Naive B cell (primary cell): ENCODE data around the gene SRA1. TPM values are rescaled to one million over a fixed set of nuclear protein-coding genes. Genes with fewer than 3 reads are reported as not detected.
"Not testable (repeated sequence)": the region's sequence is repeated elsewhere in the genome, so short reads cannot be mapped to it uniquely, and the experiment has no call there.

Experiments used
- ATAC-seq, 2 donors: fragments of 150-1000 bp; cut with Tn5 transposase; 2 replicates each; pipeline ENCODE4 v1.10.0; 2021; ENCODE audit warnings: low read depth in 2 of 2, mild to moderate bottlenecking in 2 of 2, moderate library complexity in 2 of 2
- DNase-seq: peaks from one replicate; pipeline ENCODE4 v3.0.0; 2022
- H3K27ac Mint-ChIP-seq, 6 donors: one replicate each; pipeline ENCODE4 v1.8.0; 2020 to 2022; ENCODE audit warnings: mild to moderate bottlenecking in 6 of 6, mixed read lengths in 6 of 6, moderate library complexity in 5 of 6, inconsistent platforms in 2 of 6
- H3K27me3 Mint-ChIP-seq, 3 donors: one replicate each; pipeline ENCODE4 v1.8.0; 2021 to 2022; ENCODE audit warnings: mixed read lengths in 3 of 3, mild to moderate bottlenecking in 1 of 3
- H3K36me3 Mint-ChIP-seq, 2 donors: one replicate each; pipeline ENCODE4 v1.8.0; 2020 to 2022; ENCODE audit warnings: mixed read lengths in 2 of 2, inconsistent platforms in 1 of 2, mild to moderate bottlenecking in 1 of 2
- H3K4me1 Mint-ChIP-seq, 3 donors: one replicate each; pipeline ENCODE4 v1.8.0; 2020 to 2022; ENCODE audit warnings: mixed read lengths in 3 of 3, inconsistent platforms in 1 of 3, mild to moderate bottlenecking in 1 of 3, moderate library complexity in 1 of 3
- H3K4me3 Mint-ChIP-seq, 8 donors: one replicate each; pipeline ENCODE4 v1.8.0; 2020 to 2022; ENCODE audit warnings: mild to moderate bottlenecking in 8 of 8, mixed read lengths in 8 of 8, moderate library complexity in 8 of 8, inconsistent platforms in 2 of 8
- H3K9me3 Mint-ChIP-seq, 7 donors: one replicate each; pipeline ENCODE4 v1.8.0; 2020 to 2022; ENCODE audit warnings: mixed read lengths in 7 of 7, mild to moderate bottlenecking in 5 of 7, inconsistent platforms in 2 of 7, moderate library complexity in 1 of 7
- polyA plus RNA-seq, 6 donors: library from polyadenylated mRNA; unstranded; fragments of 300-500 nt; fragmentation: Illumina TruSeq; gene quantifications; one replicate each; pipeline ENCODE4 v1.2.3, GENCODE V29; 2021; ENCODE audit warnings: low read depth in 6 of 6

SRA1 gene
- 10 to 100 TPM; 26.2 to 47.0 (median 31.7) TPM for polyA plus RNA-seq

- H3K4me1 Mint-ChIP-seq, result peaks cover 56 to 67% (median 58%) of the 10 kb centered on the region in 3 donors
- H3K4me3 Mint-ChIP-seq, result peak within 1 kb of the TSS; percentile 87 to 96 (median 92)
- H3K36me3 Mint-ChIP-seq, result no peaks in the 10 kb centered on the region
- peak; percentile 83 for DNase-seq
- no peaks in the 10 kb centered on the region for H3K27me3 Mint-ChIP-seq
- ATAC-seq, result peak; percentile 95 to 96
- H3K9me3 Mint-ChIP-seq, result peaks cover 0 to 1% (median 0%) of the 10 kb centered on the region in 7 donors
- peak within 1 kb of the TSS; percentile 94 to 97 (median 96) for H3K27ac Mint-ChIP-seq
Observed at GRCh38 chr5:140557136-140557805, at the start of gene SRA1. Gene SRA1, minus strand, starts transcription at chr5:140557473. Its CDS starts 21 bp downstream, at chr5:140557452.

GRCh38 chr5:140607031-140607430, 49.8 kb upstream of the SRA1 start:
- DNase-seq (no peak), ATAC-seq (no peak)
- Mint-ChIP-seq H3K4me1 (peaks cover 6 to 10% (median 8%) of the 10 kb centered on the region in 3 donors), H3K36me3 (no peaks in the 10 kb centered on the region), H3K27ac (no peak overlapping the region), H3K4me3 (no peak overlapping the region), H3K9me3 (no peaks in the 10 kb centered on the region), H3K27me3 (peaks cover 0 to 8% (median 0%) of the 10 kb centered on the region in 3 donors)

- no peak for ATAC-seq
- Mint-ChIP-seq H3K27me3 (peaks cover 0 to 4% (median 0%) of the 10 kb centered on the region in 3 donors), H3K9me3 (no peaks in the 10 kb centered on the region), H3K36me3 (no peaks in the 10 kb centered on the region), H3K4me1 (no peaks in the 10 kb centered on the region), H3K27ac (no peak overlapping the region), H3K4me3 (no peak overlapping the region)
- DNase-seq, result no peak
Observed at GRCh38 chr5:140605879-140606278, 48.6 kb upstream of the SRA1 start.

- H3K9me3 Mint-ChIP-seq, result no peaks in the 10 kb centered on the region
- DNase-seq, result no peak
- peaks cover 0 to 6% (median 5%) of the 10 kb centered on the region in 3 donors for H3K27me3 Mint-ChIP-seq
- H3K4me3 Mint-ChIP-seq, result no peak overlapping the region
- H3K27ac Mint-ChIP-seq, result no peak overlapping the region
- no peaks in the 10 kb centered on the region for H3K36me3 Mint-ChIP-seq
- H3K4me1 Mint-ChIP-seq, result no peaks in the 10 kb centered on the region
- no peak for ATAC-seq
Observed at GRCh38 chr5:140603734-140604133, 46.5 kb upstream of the SRA1 start.

GRCh38 chr5:140603446-140603698, 46.1 kb upstream of the SRA1 start:
- H3K9me3 Mint-ChIP-seq, H3K27ac Mint-ChIP-seq, H3K4me1 Mint-ChIP-seq, H3K27me3 Mint-ChIP-seq, H3K4me3 Mint-ChIP-seq, H3K36me3 Mint-ChIP-seq, DNase-seq, ATAC-seq: not testable (repeated sequence)

- no peak for ATAC-seq
- Mint-ChIP-seq H3K27me3 (peaks cover 0 to 8% (median 4%) of the 10 kb centered on the region in 3 donors), H3K27ac (peak overlapping the region in 1 of 6 donors; percentile 2), H3K36me3 (no peaks in the 10 kb centered on the region), H3K4me3 (no peak overlapping the region), H3K4me1 (no peaks in the 10 kb centered on the region), H3K9me3 (no peaks in the 10 kb centered on the region)
- no peak for DNase-seq
Observed at GRCh38 chr5:140602147-140602546, 44.9 kb upstream of the SRA1 start.

- Mint-ChIP-seq H3K4me3 (no peak overlapping the region), H3K36me3 (no peaks in the 10 kb centered on the region), H3K27ac (no peak overlapping the region), H3K9me3 (no peaks in the 10 kb centered on the region), H3K4me1 (peaks cover 0 to 2% (median 0%) of the 10 kb centered on the region in 3 donors), H3K27me3 (peaks cover 8 to 17% (median 11%) of the 10 kb centered on the region in 3 donors)
- no peak for DNase-seq
- ATAC-seq, result no peak
Observed at GRCh38 chr5:140600096-140600495, 42.8 kb upstream of the SRA1 start.

- DNase-seq (no peak), ATAC-seq (no peak)
- Mint-ChIP-seq H3K27me3 (peaks cover 11 to 23% (median 13%) of the 10 kb centered on the region in 3 donors), H3K9me3 (no peaks in the 10 kb centered on the region), H3K4me1 (peaks cover 0 to 3% (median 0%) of the 10 kb centered on the region in 3 donors), H3K27ac (no peak overlapping the region), H3K4me3 (no peak overlapping the region), H3K36me3 (no peaks in the 10 kb centered on the region)
Observed at GRCh38 chr5:140598836-140599235, 41.6 kb upstream of the SRA1 start.

- peaks cover 0 to 3% (median 0%) of the 10 kb centered on the region in 3 donors for H3K4me1 Mint-ChIP-seq
Observed at GRCh38 chr5:140596321-140596741, 39.1 kb upstream of the SRA1 start.

GRCh38 chr5:140595538-140596300, 38.4 kb upstream of the SRA1 start:
- H3K4me1 Mint-ChIP-seq, result peaks cover 0 to 3% (median 0%) of the 10 kb centered on the region in 3 donors
- no peak for DNase-seq
- no peak overlapping the region for H3K4me3 Mint-ChIP-seq
- peaks cover 11 to 31% (median 13%) of the 10 kb centered on the region in 3 donors for H3K27me3 Mint-ChIP-seq
- no peak for ATAC-seq
- H3K9me3 Mint-ChIP-seq, result no peaks in the 10 kb centered on the region
- no peaks in the 10 kb centered on the region for H3K36me3 Mint-ChIP-seq
- H3K27ac Mint-ChIP-seq, result peak overlapping the region in 1 of 6 donors; percentile 34

More at GRCh38 chr5:140596321-140596741, 39.1 kb upstream of the SRA1 start:
- H3K9me3 Mint-ChIP-seq, result no peaks in the 10 kb centered on the region
- no peak overlapping the region for H3K27ac Mint-ChIP-seq
- DNase-seq (no peak), ATAC-seq (no peak)
- H3K4me3 Mint-ChIP-seq, result no peak overlapping the region
- H3K27me3 Mint-ChIP-seq, result peaks cover 11 to 31% (median 13%) of the 10 kb centered on the region in 3 donors
- H3K36me3 Mint-ChIP-seq, result no peaks in the 10 kb centered on the region

- Mint-ChIP-seq H3K27ac (no peak overlapping the region), H3K27me3 (peaks cover 10 to 30% (median 13%) of the 10 kb centered on the region in 3 donors), H3K9me3 (no peaks in the 10 kb centered on the region), H3K4me1 (peaks cover 0 to 3% (median 0%) of the 10 kb centered on the region in 3 donors), H3K4me3 (no peak overlapping the region), H3K36me3 (no peaks in the 10 kb centered on the region)
- DNase-seq (no peak), ATAC-seq (no peak)
Observed at GRCh38 chr5:140594169-140594568, 36.9 kb upstream of the SRA1 start.

- not testable (repeated sequence) for ATAC-seq, H3K27ac Mint-ChIP-seq, DNase-seq, H3K36me3 Mint-ChIP-seq, H3K4me3 Mint-ChIP-seq, H3K4me1 Mint-ChIP-seq, H3K9me3 Mint-ChIP-seq
- peaks cover 7 to 23% (median 13%) of the 10 kb centered on the region in 3 donors for H3K27me3 Mint-ChIP-seq
Observed at GRCh38 chr5:140593070-140593469, 35.8 kb upstream of the SRA1 start.

GRCh38 chr5:140591747-140592372, 34.6 kb upstream of the SRA1 start:
- Mint-ChIP-seq H3K9me3 (no peaks in the 10 kb centered on the region), H3K36me3 (no peaks in the 10 kb centered on the region), H3K4me3 (no peak overlapping the region), H3K4me1 (peaks cover 0 to 3% (median 0%) of the 10 kb centered on the region in 3 donors), H3K27ac (peak overlapping the region in 1 of 6 donors; percentile 60), H3K27me3 (peaks cover 7 to 23% (median 13%) of the 10 kb centered on the region in 3 donors)
- ATAC-seq, result no peak
- DNase-seq, result no peak
